H1 (cell line): ENCODE results near the gene TGFB1. TPM values are rescaled to one million over a fixed set of nuclear protein-coding genes. Genes with fewer than 3 reads are reported as not detected.
A peak's percentile ranks its signal among the peaks of the same experiment; 100 is the strongest.

Experiments used
- CTCF ChIA-PET: fragments of 300-600 bp; sonication (Branson Sonifier 250); formaldehyde crosslinking; loops from one replicate; lab custom pipeline; 2021; ENCODE audit not compliant: partially characterized antibody; lab: Charles Lee
- POLR2A ChIA-PET: fragments of 300-600 bp; sonication (Branson Sonifier 250); formaldehyde crosslinking; loops from one replicate; lab custom pipeline; 2021; ENCODE audit warnings: inconsistent platforms; ENCODE audit not compliant: partially characterized antibody; lab: Charles Lee
- DNase-seq, 2 experiments: peaks; one replicate each; pipeline versions ENCODE4 v3.0.0 to v3.0.0-alpha.2; 2010 to 2022; ENCODE audit warnings: low spot score in 2 of 2, low read depth in 1 of 2, mixed read lengths in 1 of 2
- FAIRE-seq: peaks from 2 replicates; lab custom pipeline; 2011; peaks lifted over from hg19 to GRCh38; lab: Jason Lieb, UNC
- H2AFZ ChIP-seq: 2 replicates; pipeline ENCODE4 v1.8.1; 2012; ENCODE audit warnings: low read length, inconsistent platforms
- H2AK5ac ChIP-seq: 2 replicates; pipeline ENCODE4 v1.6.1; 2013; ENCODE audit warnings: low read depth, low read length
- H2BK120ac ChIP-seq: replicated peaks from 2 replicates; pipeline ENCODE3; 2013; ENCODE audit warnings: low read depth, low read length, inconsistent platforms
- H2BK12ac ChIP-seq: 2 replicates; pipeline ENCODE4 v1.6.1; 2013; ENCODE audit warnings: low read depth, low read length
- H2BK15ac ChIP-seq: 2 replicates; pipeline ENCODE4 v1.6.1; 2013; ENCODE audit warnings: low read length
- H2BK20ac ChIP-seq: 2 replicates; pipeline ENCODE4 v1.6.1; 2013; ENCODE audit warnings: low read length
- H2BK5ac ChIP-seq: 2 replicates; pipeline ENCODE4 v1.6.1; 2013; ENCODE audit warnings: low read depth, low read length
- H3K14ac ChIP-seq: 2 replicates; pipeline ENCODE4 v1.6.1; 2013; ENCODE audit warnings: inconsistent platforms; ENCODE audit not compliant: insufficient read length
- H3K18ac ChIP-seq: 2 replicates; pipeline ENCODE4 v1.6.1; 2013; ENCODE audit warnings: low read length; ENCODE audit errors: extremely low read depth
- H3K23ac ChIP-seq: 2 replicates; pipeline ENCODE4 v1.6.1; 2013; ENCODE audit warnings: inconsistent platforms; ENCODE audit not compliant: insufficient read length
- H3K23me2 ChIP-seq: 2 replicates; pipeline ENCODE4 v1.6.1; 2013; ENCODE audit warnings: low read depth, low read length
- H3K27ac ChIP-seq: 2 replicates; pipeline ENCODE4 v1.6.1; 2011; ENCODE audit warnings: low read depth, low read length, inconsistent platforms
- H3K27me3 ChIP-seq, 4 experiments: replicated peaks in 1 of 4; 1 replicate in 1 of 4; 2 replicates in 3 of 4; pipeline versions ENCODE4 v1.6.1 to v1.8.1; 2011 to 2013; ENCODE audit warnings: low read length in 3 of 4, mild to moderate bottlenecking in 3 of 4, inconsistent platforms in 2 of 4, mixed read lengths in 2 of 4, moderate library complexity in 1 of 4; ENCODE audit not compliant: control insufficient read depth in 3 of 4, insufficient read depth in 3 of 4; ENCODE audit errors: extremely low read depth in 1 of 4
- H3K36me3 ChIP-seq, 4 experiments: 2 replicates each; pipeline versions ENCODE4 v1.6.1 to v1.8.1; 2011 to 2013; ENCODE audit warnings: mild to moderate bottlenecking in 4 of 4, low read length in 3 of 4, moderate library complexity in 2 of 4, control low read depth in 1 of 4, inconsistent platforms in 1 of 4; ENCODE audit not compliant: insufficient read depth in 4 of 4, control insufficient read depth in 2 of 4
- H3K4ac ChIP-seq: replicated peaks from 2 replicates; pipeline ENCODE3; 2013; ENCODE audit warnings: low read length, low read depth, mixed read lengths, inconsistent platforms; ENCODE audit not compliant: insufficient read length
- H3K4me1 ChIP-seq, 4 experiments: replicated peaks in 1 of 4; 1 replicate in 1 of 4; 2 replicates in 3 of 4; pipeline versions ENCODE4 v1.6.1 to v1.8.1; 2011 to 2013; ENCODE audit warnings: low read length in 3 of 4, inconsistent platforms in 2 of 4, mixed read lengths in 1 of 4; ENCODE audit not compliant: insufficient read depth in 4 of 4, control insufficient read depth in 3 of 4
- H3K4me2 ChIP-seq, 2 experiments: 2 replicates each; pipeline versions ENCODE4 v1.6.1 to v1.8.1; 2011 to 2013; ENCODE audit warnings: low read depth in 2 of 2, low read length in 2 of 2, control low read depth in 1 of 2, inconsistent platforms in 1 of 2, mild to moderate bottlenecking in 1 of 2; ENCODE audit not compliant: insufficient read depth in 1 of 2
- H3K4me3 ChIP-seq, 4 experiments: fragments of 200-600, 300-600 bp in 1 of 4; sonication (generic), shearing (Covaris generic), sonication (Bioruptor Twin) in 1 of 4; 2 replicates each; pipeline versions ENCODE4 v1.5.1 to v1.8.1; 2011 to 2016; ENCODE audit warnings: low read length in 4 of 4, low read depth in 3 of 4, control low read depth in 2 of 4, inconsistent platforms in 2 of 4, mild to moderate bottlenecking in 2 of 4, mixed read lengths in 1 of 4, moderate library complexity in 1 of 4; ENCODE audit not compliant: insufficient read depth in 2 of 4; ENCODE audit errors: extremely low read depth in 1 of 4
- H3K56ac ChIP-seq: replicated peaks from 2 replicates; pipeline ENCODE3; 2013; ENCODE audit warnings: low read depth, mild to moderate bottlenecking, mixed read lengths, low read length, inconsistent platforms; ENCODE audit not compliant: insufficient read length
- H3K79me1 ChIP-seq: 2 replicates; pipeline ENCODE4 v1.6.1; 2013; ENCODE audit warnings: low read depth, low read length, control low read depth
- H3K79me2 ChIP-seq, 2 experiments: 2 replicates each; pipeline versions ENCODE4 v1.6.1 to v1.8.1; 2012 to 2013; ENCODE audit warnings: low read length in 2 of 2, mild to moderate bottlenecking in 2 of 2, inconsistent platforms in 1 of 2; ENCODE audit not compliant: insufficient read depth in 2 of 2, control insufficient read depth in 1 of 2
- H3K9ac ChIP-seq, 4 experiments: replicated peaks in 1 of 4; 1 replicate in 1 of 4; 2 replicates in 3 of 4; pipeline versions ENCODE4 v1.6.1 to v1.8.1; 2011 to 2013; ENCODE audit warnings: low read depth in 3 of 4, low read length in 3 of 4, control low read depth in 2 of 4, mild to moderate bottlenecking in 2 of 4, moderate library complexity in 2 of 4, inconsistent platforms in 1 of 4; ENCODE audit errors: extremely low read depth in 1 of 4
- H3K9me3 ChIP-seq, 2 experiments: 2 replicates each; pipeline versions ENCODE4 v1.6.1 to v1.8.1; 2012 to 2013; ENCODE audit warnings: mild to moderate bottlenecking in 2 of 2, moderate library complexity in 2 of 2, control low read depth in 1 of 2, inconsistent platforms in 1 of 2, low read depth in 1 of 2, low read length in 1 of 2, mixed read lengths in 1 of 2; ENCODE audit not compliant: insufficient read depth in 2 of 2
- H4K20me1 ChIP-seq, 2 experiments: replicated peaks in 1 of 2; 2 replicates each; pipeline versions ENCODE3 to v1.8.1; 2011 to 2013; ENCODE audit warnings: inconsistent platforms in 2 of 2, low read length in 2 of 2, mild to moderate bottlenecking in 1 of 2; ENCODE audit not compliant: insufficient read depth in 2 of 2, control insufficient read depth in 1 of 2
- H4K5ac ChIP-seq: 2 replicates; pipeline ENCODE4 v1.6.1; 2013; ENCODE audit warnings: low read length, low read depth, mixed read lengths, inconsistent platforms; ENCODE audit not compliant: insufficient read length
- H4K8ac ChIP-seq: 2 replicates; pipeline ENCODE4 v1.8.0; 2013; ENCODE audit warnings: mild to moderate bottlenecking, moderate library complexity, low read length, inconsistent platforms; ENCODE audit not compliant: insufficient read depth; ENCODE audit errors: extremely low read depth
- H4K91ac ChIP-seq: replicated peaks from 2 replicates; pipeline ENCODE3; 2013; ENCODE audit warnings: low read length, mixed read lengths, inconsistent platforms; ENCODE audit not compliant: insufficient read length
- CREB1 ChIP-seq: IDR thresholded peaks from 2 replicates; pipeline ENCODE4 v1.6.1; 2012; ENCODE audit warnings: inconsistent platforms
- EP300 ChIP-seq, 2 experiments: IDR thresholded peaks; 1 replicate in 1 of 2; 2 replicates in 1 of 2; pipeline ENCODE4 v1.6.1; 2011 to 2012; ENCODE audit warnings: low read depth in 2 of 2, low read length in 2 of 2, mild to moderate bottlenecking in 2 of 2, borderline replicate concordance in 1 of 2, inconsistent platforms in 1 of 2, moderate library complexity in 1 of 2
- FOSL1 ChIP-seq: IDR thresholded peaks from 2 replicates; pipeline ENCODE4 v1.6.1; 2011; ENCODE audit warnings: mild to moderate bottlenecking, low read depth, low read length, moderate library complexity; ENCODE audit not compliant: insufficient read depth
- GTF2F1 ChIP-seq: IDR thresholded peaks from 2 replicates; pipeline ENCODE4 v1.6.1; 2012; ENCODE audit warnings: low read depth, low read length, improper control_type of control experiment, borderline replicate concordance
- KDM4A ChIP-seq: IDR thresholded peaks from one replicate; pipeline ENCODE4 v1.7.1; 2012; ENCODE audit warnings: low read depth, mild to moderate bottlenecking, moderate library complexity, low read length, inconsistent platforms; ENCODE audit not compliant: severe bottlenecking
- NANOG ChIP-seq: IDR thresholded peaks from 2 replicates; pipeline ENCODE4 v1.6.1; 2011; ENCODE audit warnings: low read length, low read depth, mild to moderate bottlenecking, inconsistent platforms; ENCODE audit not compliant: insufficient read depth, poor library complexity, severe bottlenecking
- SIN3A ChIP-seq, 2 experiments: IDR thresholded peaks in 1 of 2; conservative IDR thresholded peaks in 1 of 2; 2 replicates each; pipeline ENCODE4 v1.6.1; 2011 to 2012; ENCODE audit warnings: low read length in 2 of 2, improper control_type of control experiment in 1 of 2, low read depth in 1 of 2, mild to moderate bottlenecking in 1 of 2
- SIRT6 ChIP-seq: IDR thresholded peaks from one replicate; pipeline ENCODE4 v1.7.1; 2012; ENCODE audit warnings: low read length, inconsistent platforms
- SP2 ChIP-seq: IDR thresholded peaks from 2 replicates; pipeline ENCODE4 v1.6.1; 2012; ENCODE audit warnings: mild to moderate bottlenecking, low read length, inconsistent platforms
- WGBS, 2 experiments: shearing (Covaris generic) in 1 of 2; methylation state at CpG; one replicate each; pipeline versions ENCODE4 v1.1.6 to v1.1.7; 2013 to 2015; ENCODE audit warnings: low lambda C conversion rate in 2 of 2, mixed read lengths in 2 of 2, inconsistent platforms in 1 of 2, low coverage in 1 of 2, missing lambda C conversion rate in 1 of 2; ENCODE audit not compliant: insufficient replicate concordance in 2 of 2, insufficient coverage in 1 of 2, insufficient read length in 1 of 2; ENCODE audit errors: extremely low coverage in 1 of 2, missing lambda C conversion rate in 1 of 2; 5-methylcytosine and 5-hydroxymethylcytosine counted together
- polyA plus RNA-seq, 7 experiments: library from polyadenylated mRNA; depleted of rRNA in 3 of 7; stranded (reverse) in 5 of 7; unstranded in 2 of 7; fragments of >200 nt in 5 of 7; fragments of 200-250 nt in 2 of 7; gene quantifications; 1 replicate in 5 of 7; 2 replicates in 1 of 7; 4 replicates in 1 of 7; pipeline versions ENCODE4 v1.2.1 to v1.2.3, GENCODE V29; 2011 to 2013; ENCODE audit warnings: missing spikeins in 2 of 7, mixed read lengths in 2 of 7
- total RNA-seq: library from RNA; stranded (reverse); fragmentation: NEBNext Ultra II Directional; extraction: Animal tissue kit (Norgen Biotek cat#: 25700); gene quantifications from 2 replicates; pipeline ENCODE4 v1.2.1, GENCODE V29; 2021

Gene TGFB1
- total and polyA plus RNA-seq, 2 of the 8 experiments (the other 6 are each of a cell fraction or from before 2014, with no cell fraction given) = 1.7 to 10.6 TPM

DNA sequence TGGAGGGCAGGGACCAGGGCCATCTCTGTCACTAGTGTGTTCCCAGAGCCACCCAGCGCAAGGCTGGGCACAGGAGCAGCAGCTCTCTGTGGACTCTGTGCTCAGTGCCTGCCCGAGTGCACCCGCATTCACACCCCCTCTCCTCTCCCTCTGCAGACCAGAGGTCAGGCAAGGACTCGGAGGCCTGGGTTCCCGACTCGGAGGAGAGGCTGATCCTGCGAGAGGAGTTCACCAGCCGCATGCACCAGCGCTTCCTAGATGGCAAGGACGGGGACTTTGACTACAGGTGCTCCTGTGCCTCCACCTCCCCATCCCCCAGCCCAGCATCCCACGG lies 33.6 kb downstream of the TGFB1 start:
- H3K9ac ChIP-seq = no peak overlapping the region
- H4K5ac ChIP-seq = no peak overlapping the region
- H3K79me2 ChIP-seq = no peaks in the 10 kb centered on the region
- H3K36me3 ChIP-seq = peaks cover 15 to 36% (median 22%) of the 10 kb centered on the region in 4 experiments; a peak in 7 of 8 replicates
- peaks cover 4% of the 10 kb centered on the region; the same call in 1 of the 2 replicates for H3K23me2 ChIP-seq
- no peak overlapping the region for H2AFZ ChIP-seq
- POLR2A ChIA-PET = interaction anchor here (1.2 to 12.6 kb wide), 3 partner anchors 8 to 44 kb away, joined by 3 to 137 read pairs (median 5); partner anchors contain the start of genes B9D2 and CCDC97
- no peak overlapping the region for H3K4me3 ChIP-seq
- no peak overlapping the region for H3K23ac ChIP-seq
- H3K4ac ChIP-seq = no peak overlapping the region
- WGBS, 2 experiments = 85% methylated on average over 11 of the region's 11 CpGs; no CpG with 5 or more reads in 1 of the 2 experiments
- no peaks in the 10 kb centered on the region for H3K27me3 ChIP-seq
- CTCF ChIA-PET = interaction anchor here (0.9 kb wide), 1 partner anchor 32 kb away, joined by 3 read pairs; no protein-coding TSS in a partner anchor
- no peak overlapping the region for H3K18ac ChIP-seq
- 0 out of 2 replicates have a peak overlapping the region, but pooled peaks have one; percentile 35 for H2BK5ac ChIP-seq
- H3K14ac ChIP-seq = no peak overlapping the region
- DNase-seq = no peak
- H2BK20ac ChIP-seq = no peak overlapping the region
- H3K4me1 ChIP-seq = peaks cover 7 to 21% (median 8%) of the 10 kb centered on the region in 4 experiments
- H3K9me3 ChIP-seq = peaks cover 0 to 3% of the 10 kb centered on the region in 2 experiments; a peak in 1 of 4 replicates
- no peak overlapping the region for H3K27ac ChIP-seq
- peaks cover 3 to 19% of the 10 kb centered on the region in 2 experiments for H4K20me1 ChIP-seq
- H2BK120ac ChIP-seq = no peak overlapping the region
- no peak overlapping the region for H4K91ac ChIP-seq
- no peaks in the 10 kb centered on the region; the same call in none of the 2 replicates for H3K79me1 ChIP-seq
- H2AK5ac ChIP-seq = no peak overlapping the region
- no peak overlapping the region for H2BK15ac ChIP-seq
- no peak for TF ChIP-seq SIN3A (conservative IDR thresholded peaks at IDR 0.05 in 1 of 2, IDR thresholded peaks at IDR 0.05 in 1 of 2; ENCODE audit: low read depth in 1 of 2, low read length in 2 of 2)
- no peak for TF ChIP-seq GTF2F1
- no peak for TF ChIP-seq SIRT6
- no peak for TF ChIP-seq FOSL1
- TF ChIP-seq SP2 = no peak
- TF ChIP-seq EP300 (IDR thresholded peaks at IDR 0.05; ENCODE audit: borderline replicate concordance in 1 of 2, low read depth in 2 of 2, low read length in 2 of 2) = no peak
- TF ChIP-seq KDM4A = no peak
- no peak for TF ChIP-seq CREB1
- TF ChIP-seq NANOG = no peak
- no peak overlapping the region for H3K4me2 ChIP-seq
- no peak overlapping the region for H3K56ac ChIP-seq
- FAIRE-seq = no peak
- H4K8ac ChIP-seq = no peak overlapping the region
- no peak overlapping the region for H2BK12ac ChIP-seq
